ENCODE results near the gene HLX.

Gene HLX

DNA sequence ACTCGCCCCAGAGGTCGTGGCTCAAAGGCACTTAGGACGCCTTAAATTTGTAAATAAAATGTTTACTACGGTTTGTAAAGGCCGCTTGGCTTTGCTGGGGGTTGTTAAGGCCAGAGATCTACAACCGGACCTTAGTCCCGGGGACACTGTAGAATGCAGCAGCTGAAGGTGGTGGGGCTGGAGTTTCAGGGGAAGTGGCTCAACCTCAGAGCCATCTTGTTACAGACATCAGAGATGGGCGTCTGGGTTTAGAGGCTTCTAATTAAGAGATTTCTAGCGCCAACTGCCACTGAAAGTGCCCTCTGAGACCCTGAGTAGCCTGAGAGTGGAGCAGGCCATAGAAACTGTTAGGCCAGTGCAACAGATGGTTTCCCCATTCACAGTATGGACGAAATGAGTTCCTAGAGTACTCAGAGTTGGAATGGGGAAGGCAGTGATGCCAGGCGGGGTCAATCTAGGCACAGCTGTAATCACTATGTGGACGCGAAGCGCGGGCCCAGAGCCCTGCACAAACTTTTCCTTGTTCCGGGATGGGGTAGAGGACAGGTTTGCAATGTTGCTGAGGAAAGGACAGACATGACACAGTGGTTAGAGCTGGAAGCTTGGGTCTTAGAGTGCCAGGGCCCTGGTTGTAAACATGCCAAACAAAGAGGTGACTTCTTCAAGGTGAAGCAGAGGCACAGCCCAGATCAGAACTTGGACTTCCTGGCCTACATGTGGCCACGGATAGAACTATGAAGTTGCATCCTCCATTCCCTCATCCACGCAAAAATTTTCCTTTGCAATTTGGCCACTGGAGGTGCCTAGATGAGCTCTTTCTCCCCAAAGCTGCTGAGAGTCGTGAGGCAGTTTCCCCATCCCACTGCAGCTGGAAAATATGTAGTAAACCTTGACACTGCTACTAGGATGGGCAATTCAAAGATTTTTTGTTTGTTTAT, 6.0 kb downstream of the HLX start:
- Histone ChIP-seq H3K27ac (ENCODE audit: low read length) (no peak overlapping the region), H3K4me1 (ENCODE audit: insufficient read depth, low read length) (peaks cover 10% of the 10 kb centered on the region; the same call in 1 of the 2 replicates), H3K4me3 (ENCODE audit: low read length) (peak overlapping the region; percentile 46), H3K36me3 (ENCODE audit: insufficient read depth, low read depth, low read length) (no peaks in the 10 kb centered on the region), H3K27me3 (ENCODE audit: insufficient read depth, low read length) (peaks cover 100% of the 10 kb centered on the region), H3K9ac (ENCODE audit: low read depth, low read length) (no peak overlapping the region), H3K9me3 (ENCODE audit: insufficient read depth, low read depth, low read length) (peaks cover 11% of the 10 kb centered on the region; the same call in 1 of the 2 replicates)

DNA sequence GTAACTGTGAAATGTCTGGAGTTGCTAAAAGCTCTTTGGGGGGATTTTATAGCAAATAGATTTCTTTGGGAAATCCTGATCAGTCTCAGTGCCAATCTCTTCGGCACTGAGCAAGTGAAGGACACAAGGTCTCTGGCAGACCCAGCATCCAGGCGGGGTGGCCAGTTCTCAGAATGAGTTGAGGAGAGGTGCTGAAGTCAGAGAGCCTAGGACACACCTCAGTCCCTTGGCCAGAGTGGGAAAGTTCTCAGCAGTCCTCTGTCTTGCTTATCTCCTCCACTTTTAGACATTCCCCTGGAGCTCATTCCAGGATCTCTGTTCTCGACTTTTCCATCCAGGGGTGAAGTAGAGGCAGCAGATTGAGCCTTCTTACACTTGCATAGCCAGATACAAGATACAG, 6.7 kb downstream of the HLX start:
- H3K27ac ChIP-seq (ENCODE audit: low read length), result no peak overlapping the region
- no peak overlapping the region for H3K4me3 ChIP-seq (ENCODE audit: low read length)
- H3K9me3 ChIP-seq (ENCODE audit: insufficient read depth, low read depth, low read length), result peaks cover 11% of the 10 kb centered on the region; the same call in 1 of the 2 replicates
- H3K4me1 ChIP-seq (ENCODE audit: insufficient read depth, low read length), result peaks cover 10% of the 10 kb centered on the region; the same call in 1 of the 2 replicates
- peaks cover 100% of the 10 kb centered on the region for H3K27me3 ChIP-seq (ENCODE audit: insufficient read depth, low read length)
- no peaks in the 10 kb centered on the region for H3K36me3 ChIP-seq (ENCODE audit: insufficient read depth, low read depth, low read length)
- H3K9ac ChIP-seq (ENCODE audit: low read depth, low read length), result no peak overlapping the region

DNA sequence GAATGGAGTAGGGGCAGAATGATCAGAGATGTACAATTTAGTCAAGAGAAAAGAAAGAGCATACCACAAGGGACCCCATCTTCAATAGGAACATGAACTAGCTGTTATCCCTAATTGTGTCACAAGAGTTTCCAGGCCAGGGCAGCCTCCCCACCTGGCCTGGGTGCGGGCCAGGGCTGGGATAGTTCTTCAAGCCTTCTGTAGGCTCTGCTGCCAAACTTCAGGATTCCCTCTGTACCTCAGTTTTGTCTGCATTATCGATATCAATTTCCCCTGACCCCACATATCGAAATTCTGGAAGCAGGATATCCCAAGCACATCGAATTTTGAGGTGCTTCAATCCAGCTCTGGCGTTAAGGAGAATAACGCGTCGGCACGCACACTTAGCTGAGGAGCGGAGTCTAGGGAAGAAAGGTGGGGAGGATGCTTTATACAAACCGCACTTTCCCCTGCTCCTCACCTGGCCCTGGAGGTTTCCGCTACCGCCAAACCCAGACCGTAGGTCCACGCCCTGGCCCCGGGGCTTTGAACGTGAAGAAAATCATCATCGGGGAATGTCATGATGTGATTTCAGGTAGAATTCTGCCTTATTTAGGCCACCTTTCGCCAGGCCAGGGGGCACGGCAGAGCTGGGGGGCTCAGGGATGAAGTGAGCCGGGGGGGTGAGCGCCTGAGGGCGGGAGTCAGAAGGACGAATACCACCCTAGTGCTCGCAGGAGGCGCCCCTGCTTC, 7.4 kb downstream of the HLX start:
- Histone ChIP-seq H3K4me3 (ENCODE audit: low read length) (no peak overlapping the region; the same call in 1 of the 2 replicates), H3K27me3 (ENCODE audit: insufficient read depth, low read length) (peaks cover 100% of the 10 kb centered on the region), H3K9me3 (ENCODE audit: insufficient read depth, low read depth, low read length) (peaks cover 11% of the 10 kb centered on the region; the same call in 1 of the 2 replicates), H3K27ac (ENCODE audit: low read length) (no peak overlapping the region), H3K4me1 (ENCODE audit: insufficient read depth, low read length) (peaks cover 10% of the 10 kb centered on the region; the same call in 1 of the 2 replicates), H3K9ac (ENCODE audit: low read depth, low read length) (no peak overlapping the region), H3K36me3 (ENCODE audit: insufficient read depth, low read depth, low read length) (no peaks in the 10 kb centered on the region)

DNA sequence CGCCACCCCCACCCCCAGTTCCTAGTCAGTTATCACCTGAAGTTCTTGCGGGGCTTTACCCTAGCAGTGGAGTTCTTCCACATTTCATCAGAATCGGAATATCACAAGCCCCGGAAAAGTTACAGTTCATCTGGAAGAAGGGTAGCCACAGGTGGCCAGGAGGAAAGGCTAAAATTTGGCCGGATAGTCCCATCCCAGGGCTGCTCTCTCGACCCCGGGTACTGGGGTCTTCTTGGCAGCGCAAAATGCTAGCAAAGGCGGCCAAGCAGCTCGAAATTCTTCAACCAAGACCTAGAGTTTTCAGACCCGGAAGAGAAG, 7.9 kb downstream of the HLX start:
- H3K9me3 ChIP-seq (ENCODE audit: insufficient read depth, low read depth, low read length), result peaks cover 11% of the 10 kb centered on the region; the same call in 1 of the 2 replicates
- no peaks in the 10 kb centered on the region for H3K36me3 ChIP-seq (ENCODE audit: insufficient read depth, low read depth, low read length)
- H3K4me3 ChIP-seq (ENCODE audit: low read length), result peak overlapping the region; percentile 54; the same call in 1 of the 2 replicates
- no peak overlapping the region for H3K9ac ChIP-seq (ENCODE audit: low read depth, low read length)
- no peak overlapping the region for H3K27ac ChIP-seq (ENCODE audit: low read length)
- H3K4me1 ChIP-seq (ENCODE audit: insufficient read depth, low read length), result peaks cover 10% of the 10 kb centered on the region; the same call in 1 of the 2 replicates
- H3K27me3 ChIP-seq (ENCODE audit: insufficient read depth, low read length), result peaks cover 100% of the 10 kb centered on the region

DNA sequence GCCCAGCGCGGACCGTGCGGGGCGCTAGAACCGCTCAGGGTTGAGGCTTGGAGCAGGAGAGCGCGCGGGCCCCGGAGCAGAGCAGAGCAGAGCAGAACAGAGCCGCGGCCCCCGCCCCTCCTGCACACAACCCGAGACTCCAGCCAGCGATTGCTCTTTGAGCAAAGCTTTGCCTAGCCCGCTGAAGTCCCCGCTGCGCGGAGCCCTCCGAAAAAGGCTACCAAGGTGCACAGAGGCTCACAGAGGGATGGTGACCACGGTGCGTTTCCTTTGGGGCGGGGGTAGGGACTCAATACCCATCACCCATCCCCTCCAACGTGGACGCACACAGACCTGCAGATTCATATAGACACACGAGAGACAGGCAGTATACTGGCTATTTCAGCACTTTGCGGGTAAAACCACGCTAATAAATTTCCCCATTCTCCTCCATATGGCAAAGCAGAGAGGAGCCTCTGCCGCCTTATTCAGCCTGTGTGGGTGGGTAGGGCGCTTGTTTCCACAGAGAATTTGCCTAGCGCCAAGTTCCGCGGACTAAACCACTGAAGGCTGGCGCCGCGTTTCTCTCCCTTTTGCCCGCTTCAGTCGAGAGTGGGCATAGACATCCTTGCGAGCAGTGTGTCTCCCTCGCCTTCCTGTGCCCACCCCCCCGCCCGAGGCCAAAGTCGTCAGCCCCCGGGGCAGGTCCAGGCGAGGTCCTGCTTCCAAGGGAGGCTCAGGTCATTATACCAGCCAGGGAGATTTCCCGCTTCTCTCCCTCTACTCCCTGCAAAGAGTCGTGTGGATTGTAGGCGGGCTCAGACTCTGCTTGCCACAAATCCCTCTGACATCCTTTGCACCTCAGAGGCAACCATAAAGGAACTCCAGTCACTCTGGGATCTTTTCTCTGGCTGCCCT, 8.5 kb downstream of the HLX start:
- peak overlapping the region; percentile 54; the same call in 1 of the 2 replicates for H3K4me3 ChIP-seq (ENCODE audit: low read length)
- H3K27ac ChIP-seq (ENCODE audit: low read length), result no peak overlapping the region
- peaks cover 11% of the 10 kb centered on the region; the same call in 1 of the 2 replicates for H3K9me3 ChIP-seq (ENCODE audit: insufficient read depth, low read depth, low read length)
- peaks cover 100% of the 10 kb centered on the region for H3K27me3 ChIP-seq (ENCODE audit: insufficient read depth, low read length)
- no peak overlapping the region for H3K9ac ChIP-seq (ENCODE audit: low read depth, low read length)
- H3K4me1 ChIP-seq (ENCODE audit: insufficient read depth, low read length), result peaks cover 6% of the 10 kb centered on the region; the same call in 1 of the 2 replicates
- H3K36me3 ChIP-seq (ENCODE audit: insufficient read depth, low read depth, low read length), result no peaks in the 10 kb centered on the region

DNA sequence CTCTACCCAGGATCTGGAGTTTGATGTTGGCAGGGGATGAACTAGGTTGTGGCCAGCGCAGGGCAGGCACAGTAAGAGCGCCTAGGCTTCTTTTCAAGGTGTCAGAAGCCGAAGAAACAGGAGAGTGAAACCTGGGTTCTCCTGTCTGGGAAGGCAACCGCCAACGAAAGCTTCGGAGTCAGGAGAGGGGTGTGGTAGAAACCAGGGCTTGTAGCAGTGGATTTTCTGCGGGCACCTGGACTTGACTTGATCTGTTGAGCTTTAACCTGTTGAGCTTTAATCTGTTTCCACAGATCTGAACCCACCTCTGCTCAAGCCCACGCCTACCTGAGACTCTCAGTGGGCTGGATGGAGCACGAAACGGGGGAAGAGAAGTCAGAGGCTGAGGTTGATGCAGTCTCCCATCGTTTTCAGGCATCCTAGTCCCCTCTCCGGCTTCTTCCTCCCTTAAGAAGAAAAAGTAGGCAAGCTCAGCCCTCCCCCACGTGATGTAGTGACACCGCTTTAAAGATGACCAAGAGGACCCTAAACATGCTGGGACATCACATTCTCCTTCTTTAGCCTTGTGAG, 9.3 kb downstream of the HLX start:
- Histone ChIP-seq H3K9me3 (ENCODE audit: insufficient read depth, low read depth, low read length) (peaks cover 11% of the 10 kb centered on the region; the same call in 1 of the 2 replicates), H3K36me3 (ENCODE audit: insufficient read depth, low read depth, low read length) (no peaks in the 10 kb centered on the region), H3K4me1 (ENCODE audit: insufficient read depth, low read length) (peaks cover 6% of the 10 kb centered on the region; the same call in 1 of the 2 replicates), H3K27me3 (ENCODE audit: insufficient read depth, low read length) (peaks cover 100% of the 10 kb centered on the region), H3K9ac (ENCODE audit: low read depth, low read length) (no peak overlapping the region), H3K4me3 (ENCODE audit: low read length) (no peak overlapping the region), H3K27ac (ENCODE audit: low read length) (no peak overlapping the region)

DNA sequence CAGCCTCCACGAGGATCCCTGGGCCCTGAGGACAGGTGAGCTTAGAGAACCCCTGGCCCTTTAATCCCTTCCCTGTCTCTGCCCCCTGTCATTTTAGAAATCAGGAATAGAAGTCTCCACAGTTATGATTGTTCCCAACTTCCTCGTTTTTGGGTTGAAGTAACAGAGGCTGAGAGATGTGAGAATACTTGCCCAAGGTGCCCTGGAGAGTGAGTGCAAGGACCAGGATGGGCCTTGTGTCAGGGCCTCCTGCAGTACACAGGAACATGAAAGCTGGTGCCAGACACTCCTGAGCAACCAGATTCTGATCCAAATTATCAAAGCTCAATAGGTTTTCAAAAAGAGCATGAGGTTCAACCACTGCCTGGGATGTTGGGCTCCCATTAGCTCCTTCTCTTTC, 10.1 kb downstream of the HLX start:
- Histone ChIP-seq H3K36me3 (ENCODE audit: insufficient read depth, low read depth, low read length) (no peaks in the 10 kb centered on the region), H3K4me1 (ENCODE audit: insufficient read depth, low read length) (peaks cover 6% of the 10 kb centered on the region; the same call in 1 of the 2 replicates), H3K4me3 (ENCODE audit: low read length) (no peak overlapping the region), H3K9ac (ENCODE audit: low read depth, low read length) (no peak overlapping the region), H3K27ac (ENCODE audit: low read length) (no peak overlapping the region), H3K9me3 (ENCODE audit: insufficient read depth, low read depth, low read length) (peaks cover 11% of the 10 kb centered on the region; the same call in 1 of the 2 replicates), H3K27me3 (ENCODE audit: insufficient read depth, low read length) (peaks cover 100% of the 10 kb centered on the region)

DNA sequence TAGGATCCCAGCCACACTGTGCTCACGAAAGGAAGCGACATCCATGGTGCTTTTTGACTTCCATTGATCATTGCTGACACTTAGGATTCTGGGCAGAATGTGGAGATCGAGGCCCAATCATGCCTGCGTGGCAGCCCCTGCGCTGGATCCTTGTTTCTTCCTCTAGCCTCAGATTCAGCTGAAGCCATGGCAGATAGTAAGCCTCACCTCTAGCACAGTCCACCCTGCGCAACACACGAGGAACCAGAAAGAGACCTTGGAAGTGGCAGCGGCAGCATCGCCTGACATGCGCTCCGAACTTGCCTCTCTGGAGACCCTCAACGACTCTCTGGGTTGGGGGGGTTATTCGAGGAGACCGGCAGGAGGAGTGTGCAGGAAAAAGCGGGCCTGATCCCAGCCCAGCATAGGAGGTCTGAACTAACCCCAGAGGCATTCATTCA, 10.6 kb downstream of the HLX start:
- Histone ChIP-seq H3K4me3 (ENCODE audit: low read length) (no peak overlapping the region), H3K36me3 (ENCODE audit: insufficient read depth, low read depth, low read length) (no peaks in the 10 kb centered on the region), H3K9ac (ENCODE audit: low read depth, low read length) (no peak overlapping the region), H3K4me1 (ENCODE audit: insufficient read depth, low read length) (peaks cover 6% of the 10 kb centered on the region; the same call in 1 of the 2 replicates), H3K27me3 (ENCODE audit: insufficient read depth, low read length) (peaks cover 100% of the 10 kb centered on the region), H3K9me3 (ENCODE audit: insufficient read depth, low read depth, low read length) (peaks cover 11% of the 10 kb centered on the region; the same call in 1 of the 2 replicates), H3K27ac (ENCODE audit: low read length) (no peak overlapping the region)

DNA sequence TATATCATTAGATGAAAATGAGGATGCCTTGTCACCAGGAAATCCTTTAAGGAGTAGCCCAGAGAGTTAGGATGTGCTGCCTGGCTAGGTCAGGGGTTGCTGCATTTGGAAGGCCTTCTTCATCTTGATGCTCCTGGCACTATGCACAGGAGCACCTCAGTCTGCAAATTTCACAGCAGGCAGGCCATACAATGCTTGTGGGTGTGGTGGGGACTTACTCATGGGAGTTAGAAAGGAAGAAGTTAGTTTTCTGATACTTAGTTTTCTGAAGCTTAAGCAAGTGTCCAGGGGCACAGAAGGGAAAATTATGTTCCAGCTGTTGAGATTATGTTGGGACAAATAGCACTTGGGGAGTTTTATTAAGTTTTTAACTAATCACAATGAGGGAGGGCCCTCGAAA, 11.4 kb downstream of the HLX start:
- no peak overlapping the region for H3K27ac ChIP-seq (ENCODE audit: low read length)
- H3K36me3 ChIP-seq (ENCODE audit: insufficient read depth, low read depth, low read length), result no peaks in the 10 kb centered on the region
- H3K9ac ChIP-seq (ENCODE audit: low read depth, low read length), result no peak overlapping the region
- H3K4me1 ChIP-seq (ENCODE audit: insufficient read depth, low read length), result peaks cover 6% of the 10 kb centered on the region; the same call in 1 of the 2 replicates
- H3K27me3 ChIP-seq (ENCODE audit: insufficient read depth, low read length), result peaks cover 100% of the 10 kb centered on the region
- no peak overlapping the region for H3K4me3 ChIP-seq (ENCODE audit: low read length)
- H3K9me3 ChIP-seq (ENCODE audit: insufficient read depth, low read depth, low read length), result peaks cover 11% of the 10 kb centered on the region; the same call in 1 of the 2 replicates

DNA sequence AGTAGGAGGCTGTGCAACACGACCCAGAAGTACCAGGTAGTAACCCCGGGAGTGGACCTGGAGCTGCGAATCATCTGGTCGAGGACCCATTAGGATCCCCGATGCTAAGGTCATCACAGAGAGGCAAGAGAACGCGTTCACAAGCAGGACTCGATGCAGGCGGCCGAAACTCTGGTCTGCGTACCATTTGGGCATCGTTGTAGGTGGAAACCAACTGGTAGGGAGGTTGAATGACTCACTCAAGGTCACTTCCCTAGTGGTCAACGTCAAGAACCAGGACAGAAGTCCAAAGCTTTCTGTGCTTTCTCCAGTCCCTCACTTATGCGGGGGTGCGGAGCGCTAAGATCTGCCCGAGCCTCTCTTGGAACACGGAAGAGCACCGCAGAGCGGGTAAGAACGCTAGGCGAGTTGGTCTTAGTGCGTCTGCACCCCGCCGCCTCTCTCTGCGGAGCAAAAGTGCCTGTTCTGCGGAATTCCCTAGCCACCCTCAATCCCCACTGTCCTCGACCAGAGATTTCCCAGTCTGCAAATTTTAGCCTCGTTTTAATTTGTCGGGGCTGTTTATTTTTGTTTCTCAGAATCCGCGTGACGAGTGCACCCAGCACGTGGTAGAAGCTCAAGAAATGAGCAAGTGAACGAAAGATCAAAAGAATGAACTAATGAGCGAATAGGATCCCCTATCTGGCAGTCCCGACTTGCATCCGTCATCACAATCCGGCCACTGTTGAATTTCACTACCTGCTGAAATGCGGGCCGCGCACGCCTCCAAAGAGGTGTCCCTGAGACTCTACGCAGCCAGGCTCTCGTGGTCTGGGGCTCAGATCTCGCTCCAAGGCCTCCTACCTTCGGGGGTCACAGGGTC, 12.2 kb downstream of the HLX start:
- H3K9me3 ChIP-seq (ENCODE audit: insufficient read depth, low read depth, low read length), result peaks cover 11% of the 10 kb centered on the region; the same call in 1 of the 2 replicates
- peaks cover 100% of the 10 kb centered on the region for H3K27me3 ChIP-seq (ENCODE audit: insufficient read depth, low read length)
- no peak overlapping the region for H3K9ac ChIP-seq (ENCODE audit: low read depth, low read length)
- H3K36me3 ChIP-seq (ENCODE audit: insufficient read depth, low read depth, low read length), result no peaks in the 10 kb centered on the region
- peaks cover 6% of the 10 kb centered on the region; the same call in 1 of the 2 replicates for H3K4me1 ChIP-seq (ENCODE audit: insufficient read depth, low read length)
- no peak overlapping the region for H3K4me3 ChIP-seq (ENCODE audit: low read length)
- no peak overlapping the region for H3K27ac ChIP-seq (ENCODE audit: low read length)

Data from iPS-20b (cell line).